GM19463 (cell line): ENCODE data around the gene CLMN.

Experiments
- ATAC-seq: cut with Tn5 transposase; IDR thresholded peaks from one replicate; pipeline ENCODE4 v1.9.1; 2021; ENCODE audit warnings: mild to moderate bottlenecking, moderate library complexity; ENCODE audit not compliant: unreplicated experiment

The CLMN gene

GRCh38 chr14:95245334-95245733 is 74.4 kb downstream of the CLMN start:
- no peak for ATAC-seq

- no peak for ATAC-seq
These were observed 75.1 kb downstream of the CLMN start for GRCh38 chr14:95244587-95244986.

GRCh38 chr14:95242870-95243269 is 76.8 kb downstream of the CLMN start:
- no peak for ATAC-seq

- no peak for ATAC-seq
These were observed 78.6 kb downstream of the CLMN start for GRCh38 chr14:95240859-95241813.

GRCh38 chr14:95238487-95239298 is 81.0 kb downstream of the CLMN start:
- ATAC-seq, result no peak

GRCh38 chr14:95237958-95238340 is 81.8 kb downstream of the CLMN start:
- no peak for ATAC-seq

GRCh38 chr14:95237121-95237957 is 82.4 kb downstream of the CLMN start:
- ATAC-seq, result no peak

- no peak for ATAC-seq
These were observed 83.5 kb downstream of the CLMN start for GRCh38 chr14:95236221-95236620.

GRCh38 chr14:95235767-95236166 is 83.9 kb downstream of the CLMN start:
- no peak for ATAC-seq

GRCh38 chr14:95235351-95235750 is 84.4 kb downstream of the CLMN start:
- ATAC-seq, result no peak

GRCh38 chr14:95234426-95234825 is 85.3 kb downstream of the CLMN start:
- ATAC-seq, result no peak

GRCh38 chr14:95233702-95234241 is 85.9 kb downstream of the CLMN start:
- ATAC-seq, result peak; percentile 96

- no peak for ATAC-seq
These were observed 86.7 kb downstream of the CLMN start for GRCh38 chr14:95232894-95233584.

GRCh38 chr14:95231966-95232633 is 87.6 kb downstream of the CLMN start:
- no peak for ATAC-seq

GRCh38 chr14:95229749-95230148 is 90.0 kb downstream of the CLMN start:
- ATAC-seq, result no peak

- no peak for ATAC-seq
These were observed 91.5 kb downstream of the CLMN start for GRCh38 chr14:95228240-95228639.

GRCh38 chr14:95227279-95227860 is 92.3 kb downstream of the CLMN start:
- no peak for ATAC-seq

GRCh38 chr14:95226801-95227200 is 92.9 kb downstream of the CLMN start:
- ATAC-seq, result no peak

GRCh38 chr14:95225251-95225887 is 94.3 kb downstream of the CLMN start:
- no peak for ATAC-seq
